ENCODE data around the gene PDE2A. TPM values are rescaled to one million over a fixed set of nuclear protein-coding genes. Genes with fewer than 3 reads are reported as not detected.

Gene PDE2A
- total RNA-seq, 4 donors from 2014 or later = 40.2 to 69.6 (median 50.4) TPM

DNA sequence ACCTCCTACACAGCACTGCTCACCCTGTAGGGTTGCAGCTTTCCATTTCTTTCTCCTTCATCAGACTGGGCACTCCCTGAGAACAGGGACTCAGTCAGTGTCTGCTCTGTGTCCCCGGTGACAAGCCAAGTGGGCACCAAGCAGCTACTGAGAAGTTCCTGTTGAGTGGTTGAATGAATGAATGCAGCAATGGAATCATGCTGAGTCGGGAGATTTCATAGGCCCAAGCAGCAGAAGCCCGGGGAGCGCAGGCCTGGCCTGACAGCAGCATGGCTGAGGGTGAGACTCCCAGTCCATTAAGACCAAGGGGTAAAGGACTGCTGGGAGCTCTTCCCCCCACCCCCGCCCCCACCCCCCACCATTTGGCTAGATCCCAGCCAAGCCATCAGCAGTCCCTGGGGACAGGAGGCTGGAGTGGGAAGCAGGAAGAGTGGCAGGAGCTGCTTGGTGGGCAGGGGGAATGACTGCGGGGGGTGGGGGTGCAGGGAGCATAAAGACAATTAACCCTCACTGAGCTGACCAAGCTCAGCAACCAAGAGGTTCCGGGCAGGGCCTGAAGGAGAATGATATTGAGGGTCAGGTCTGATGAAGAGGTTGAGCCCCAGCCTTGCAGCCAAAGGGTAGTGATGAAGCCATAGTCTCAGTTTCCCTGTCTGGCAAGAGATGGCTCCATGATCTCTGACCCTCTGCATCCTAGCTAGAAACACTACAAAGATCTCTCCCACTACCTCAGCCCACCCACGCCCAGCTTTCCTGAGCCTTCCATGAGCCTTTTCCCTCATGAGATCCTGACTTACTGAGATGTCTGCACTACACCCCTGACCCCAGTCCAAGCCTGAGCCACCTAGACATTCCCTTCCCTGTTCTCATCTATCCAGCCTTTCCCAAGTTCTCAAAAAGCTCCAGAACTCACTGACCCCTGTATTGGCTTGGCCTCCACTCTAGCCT is 2.8 kb downstream of the PDE2A start:
- no peaks in the 10 kb centered on the region for H3K27me3 ChIP-seq
- H3K27ac ChIP-seq = no peak overlapping the region
- intact Hi-C loops (cut with DNase I) = no loop called here
- TF ChIP-seq, protein P1, sequence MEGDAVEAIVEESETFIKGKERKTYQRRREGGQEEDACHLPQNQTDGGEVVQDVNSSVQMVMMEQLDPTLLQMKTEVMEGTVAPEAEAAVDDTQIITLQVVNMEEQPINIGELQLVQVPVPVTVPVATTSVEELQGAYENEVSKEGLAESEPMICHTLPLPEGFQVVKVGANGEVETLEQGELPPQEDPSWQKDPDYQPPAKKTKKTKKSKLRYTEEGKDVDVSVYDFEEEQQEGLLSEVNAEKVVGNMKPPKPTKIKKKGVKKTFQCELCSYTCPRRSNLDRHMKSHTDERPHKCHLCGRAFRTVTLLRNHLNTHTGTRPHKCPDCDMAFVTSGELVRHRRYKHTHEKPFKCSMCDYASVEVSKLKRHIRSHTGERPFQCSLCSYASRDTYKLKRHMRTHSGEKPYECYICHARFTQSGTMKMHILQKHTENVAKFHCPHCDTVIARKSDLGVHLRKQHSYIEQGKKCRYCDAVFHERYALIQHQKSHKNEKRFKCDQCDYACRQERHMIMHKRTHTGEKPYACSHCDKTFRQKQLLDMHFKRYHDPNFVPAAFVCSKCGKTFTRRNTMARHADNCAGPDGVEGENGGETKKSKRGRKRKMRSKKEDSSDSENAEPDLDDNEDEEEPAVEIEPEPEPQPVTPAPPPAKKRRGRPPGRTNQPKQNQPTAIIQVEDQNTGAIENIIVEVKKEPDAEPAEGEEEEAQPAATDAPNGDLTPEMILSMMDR (IDR thresholded peaks at IDR 0.05) = no peak
- no peak for TF ChIP-seq POLR2A (IDR thresholded peaks at IDR 0.05)
- no peak overlapping the region for H3K4me3 ChIP-seq (replicated peaks in 1 of 3)
- DNase-seq = no peak
- no peaks in the 10 kb centered on the region for H3K4me1 ChIP-seq
- no peaks in the 10 kb centered on the region for H3K9me3 ChIP-seq
- H3K36me3 ChIP-seq = no peaks in the 10 kb centered on the region
- 34 to 53% methylated on average over 8 of the region's 8 CpGs for WGBS, 2 donors

DNA sequence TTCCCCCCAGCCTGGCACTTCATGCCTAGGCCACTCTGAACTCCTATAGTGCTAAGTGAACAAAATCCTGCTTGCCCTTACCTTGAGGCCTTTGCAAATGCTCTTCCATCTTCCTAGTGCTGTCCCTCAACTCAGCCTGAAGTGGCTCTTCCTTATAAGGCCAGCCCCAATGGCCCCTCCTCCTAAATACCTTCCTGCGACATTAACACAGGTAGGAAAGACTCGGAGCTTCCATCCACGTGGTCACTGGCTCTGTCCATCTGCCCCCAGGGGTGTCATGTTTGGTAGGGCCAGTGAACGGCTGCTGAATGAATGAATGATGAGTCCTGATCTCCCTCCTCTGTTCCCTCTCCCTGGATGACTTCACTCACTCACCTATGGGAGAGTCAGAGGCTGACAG is 4.2 kb downstream of the PDE2A start:
- intact Hi-C loops (cut with DNase I) = no loop called here
- WGBS, 2 donors = 28 to 53% methylated on average over 4 of the region's 4 CpGs

DNA sequence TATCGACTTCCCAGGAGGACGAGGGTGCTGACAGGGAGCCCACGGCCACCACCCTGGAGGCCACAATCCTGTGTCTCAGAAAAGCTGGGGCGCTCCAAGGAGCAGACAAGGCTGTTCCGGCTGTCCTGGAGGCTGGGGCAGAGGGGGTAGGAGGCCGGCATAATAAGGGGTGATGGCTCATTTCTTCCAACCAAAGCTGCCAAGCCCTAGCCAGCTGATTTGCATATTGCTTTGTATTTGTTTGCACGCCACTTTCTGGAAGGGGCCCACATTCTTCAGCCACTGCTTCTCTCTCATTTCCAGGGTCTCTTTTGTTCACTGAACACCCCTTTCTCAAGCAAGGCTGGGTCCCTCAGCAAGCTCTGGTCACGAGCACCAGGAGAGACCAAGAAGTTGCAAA is 4.7 kb downstream of the PDE2A start:
- Histone ChIP-seq H3K9me3 (no peaks in the 10 kb centered on the region), H3K4me1 (no peaks in the 10 kb centered on the region), H3K27me3 (no peaks in the 10 kb centered on the region), H3K4me3 (replicated peaks in 1 of 3) (no peak overlapping the region), H3K36me3 (no peaks in the 10 kb centered on the region), H3K27ac (no peak overlapping the region)
- WGBS, 2 donors = 66 to 79% methylated on average over 8 of the region's 8 CpGs
- TF ChIP-seq, protein P1 (IDR thresholded peaks at IDR 0.05) = no peak
- no peak for TF ChIP-seq POLR2A (IDR thresholded peaks at IDR 0.05)
- intact Hi-C loops (cut with DNase I) = no loop called here
- no peak for DNase-seq

More for the DNA sequence above, 4.2 kb downstream of the PDE2A start:
- Histone ChIP-seq H3K36me3 (no peaks in the 10 kb centered on the region), H3K9me3 (no peaks in the 10 kb centered on the region), H3K27me3 (no peaks in the 10 kb centered on the region), H3K27ac (no peak overlapping the region), H3K4me3 (replicated peaks in 1 of 3) (no peak overlapping the region), H3K4me1 (no peaks in the 10 kb centered on the region)
- TF ChIP-seq, protein P1 (IDR thresholded peaks at IDR 0.05) = no peak
- no peak for TF ChIP-seq POLR2A (IDR thresholded peaks at IDR 0.05)
- DNase-seq = no peak

DNA sequence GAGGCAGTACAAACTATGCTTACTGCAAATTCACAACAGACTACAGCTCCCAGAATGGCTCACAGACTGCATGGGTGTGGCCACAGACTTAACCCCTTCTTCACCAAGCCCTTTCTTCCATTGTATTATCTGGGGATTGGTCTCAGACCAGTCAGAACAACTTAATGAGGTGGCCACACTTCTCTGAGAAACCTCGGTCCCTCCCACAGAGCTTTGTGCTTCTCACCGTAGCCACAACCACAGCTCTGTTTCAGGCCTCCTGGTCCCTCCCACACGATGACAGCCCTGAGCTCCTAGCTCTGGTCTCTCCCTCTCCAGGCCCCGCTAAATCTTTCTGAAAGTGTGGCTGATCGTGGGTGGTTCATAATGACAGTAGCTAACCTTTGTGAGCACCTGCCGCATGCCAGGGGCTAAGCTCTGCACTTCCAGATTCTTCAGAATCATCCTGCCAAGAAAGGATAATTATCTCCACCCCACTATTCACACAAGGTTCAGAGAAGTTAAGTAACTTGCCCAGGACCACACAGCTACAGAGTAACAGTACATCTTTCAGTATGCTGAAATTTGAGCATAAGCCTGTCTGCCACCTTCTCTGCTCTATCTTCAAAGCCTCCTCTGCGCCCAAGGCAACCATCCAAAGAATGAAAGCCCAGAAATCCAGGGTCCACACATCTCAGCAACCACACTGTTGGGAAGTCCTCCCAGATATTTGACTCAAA is 5.4 kb downstream of the PDE2A start:
- Histone ChIP-seq H3K4me3 (replicated peaks in 1 of 3) (no peak overlapping the region), H3K27me3 (no peaks in the 10 kb centered on the region), H3K27ac (no peak overlapping the region), H3K4me1 (no peaks in the 10 kb centered on the region), H3K9me3 (no peaks in the 10 kb centered on the region), H3K36me3 (no peaks in the 10 kb centered on the region)
- TF ChIP-seq POLR2A (IDR thresholded peaks at IDR 0.05) = no peak
- TF ChIP-seq, protein P1 (IDR thresholded peaks at IDR 0.05) = no peak
- whole genome bisulfite sequencing, 2 donors = 61 to 62% methylated on average over 7 of the region's 7 CpGs
- no peak for DNase-seq
- intact Hi-C loops (cut with DNase I) = no loop called here
